AG08396 (cell line): Measurements from ENCODE around the gene E2F1.

ENCODE experiments used
- DNase-seq: peaks from one replicate; pipeline ENCODE4 v3.0.0; 2012; ENCODE audit warnings: low spot score, mixed read lengths

The E2F1 gene

GRCh38 chr20:33687370-33687915, 1.3 kb upstream of the E2F1 start:
- no peak for DNase-seq

- no peak for DNase-seq
Measured at GRCh38 chr20:33686984-33687366, 790 bp upstream of the E2F1 start.

GRCh38 chr20:33685328-33686099, 671 bp downstream of the E2F1 start:
- peak; percentile 69 for DNase-seq

GRCh38 chr20:33684533-33685327, 1.5 kb downstream of the E2F1 start:
- no peak for DNase-seq

- no peak for DNase-seq
Measured at GRCh38 chr20:33681728-33682353, 4.3 kb downstream of the E2F1 start.

GRCh38 chr20:33681288-33681687, 4.9 kb downstream of the E2F1 start:
- DNase-seq, result no peak

GRCh38 chr20:33680686-33681085, 5.5 kb downstream of the E2F1 start:
- DNase-seq, result no peak

GRCh38 chr20:33679758-33680485, 6.3 kb downstream of the E2F1 start:
- no peak for DNase-seq

GRCh38 chr20:33677991-33678702, 8.0 kb downstream of the E2F1 start:
- DNase-seq, result no peak

GRCh38 chr20:33676652-33677645, 9.2 kb downstream of the E2F1 start:
- no peak for DNase-seq

GRCh38 chr20:33676121-33676520, 10.1 kb downstream of the E2F1 start:
- no peak for DNase-seq

GRCh38 chr20:33675136-33675959, 10.8 kb downstream of the E2F1 start:
- peak; percentile 53 for DNase-seq

GRCh38 chr20:33674294-33675135, 11.7 kb downstream of the E2F1 start, which contains the start of gene NECAB3:
NECAB3 (minus strand) TSS chr20:33674428; CDS start chr20:33674352, 76 bp downstream.
- peak; percentile 94 for DNase-seq

- DNase-seq, result no peak
Measured at GRCh38 chr20:33673410-33674293, 12.5 kb downstream of the E2F1 start.

GRCh38 chr20:33673114-33673409, 13.1 kb downstream of the E2F1 start:
- no peak for DNase-seq

GRCh38 chr20:33672426-33673113, 13.6 kb downstream of the E2F1 start:
- DNase-seq, result no peak
